Sigmoid colon (tissue), 7 donors: ENCODE results near the gene CNTFR. TPM values are rescaled to one million over a fixed set of nuclear protein-coding genes. Genes with fewer than 3 reads are reported as not detected.
A peak's percentile ranks its signal among the peaks of the same experiment; 100 is the strongest.

Experiments
- DNase-seq: peaks from one replicate; pipeline ENCODE4 v3.0.0-alpha.2; 2019
- H3K27ac ChIP-seq, 4 donors: fragments of 200-600 bp; sonication (generic); one replicate each; pipeline ENCODE4 v1.5.1; 2016 to 2019; ENCODE audit warnings: mild to moderate bottlenecking in 1 of 4
- H3K27me3 ChIP-seq, 3 donors: fragments of 200-600 bp; sonication (generic); one replicate each; pipeline ENCODE4 v1.5.1; 2019; ENCODE audit warnings: mild to moderate bottlenecking in 1 of 3
- H3K36me3 ChIP-seq, 4 donors: fragments of 200-600 bp; sonication (generic); one replicate each; pipeline ENCODE4 v1.5.1; 2016 to 2019
- H3K4me1 ChIP-seq, 4 donors: fragments of 200-600 bp; sonication (generic); one replicate each; pipeline ENCODE4 v1.5.1; 2017 to 2019
- H3K4me3 ChIP-seq, 4 donors: fragments of 200-600 bp; sonication (generic); one replicate each; pipeline ENCODE4 v1.5.1; 2017 to 2019; ENCODE audit warnings: mild to moderate bottlenecking in 2 of 4, moderate library complexity in 1 of 4
- H3K9me3 ChIP-seq, 4 donors: fragments of 200-600 bp in 3 of 4; sonication (generic) in 3 of 4; one replicate each; pipeline versions ENCODE4 v1.5.1 to v1.6.1; 2013 to 2019
- CTCF ChIP-seq, 4 experiments: fragments of 450-650 bp in 3 of 4; fragments of 200-600 bp in 1 of 4; IDR thresholded peaks; one replicate each; pipeline ENCODE4 v1.5.1; 2016 to 2019; ENCODE audit warnings: antibody characterized with exemption in 4 of 4, mild to moderate bottlenecking in 3 of 4, moderate library complexity in 2 of 4
- EP300 ChIP-seq, 4 donors: sonication (generic); formaldehyde crosslinking; IDR thresholded peaks; one replicate each; pipeline ENCODE4 v1.6.1; 2017; ENCODE audit warnings: antibody characterized with exemption in 4 of 4
- POLR2A ChIP-seq, 2 donors: fragments of 450-650 bp; IDR thresholded peaks; one replicate each; pipeline ENCODE4 v1.6.1; 2016; ENCODE audit warnings: antibody characterized with exemption in 2 of 2, mild to moderate bottlenecking in 2 of 2, moderate library complexity in 2 of 2
- POLR2AphosphoS5 ChIP-seq, 4 donors: sonication (generic); formaldehyde crosslinking; IDR thresholded peaks; one replicate each; pipeline ENCODE4 v1.6.1; 2017; ENCODE audit warnings: antibody characterized with exemption in 4 of 4
- WGBS, 2 donors: extraction: QIAGEN DNeasy Blood & Tissue Kit; methylation state at CpG; one replicate each; pipeline ENCODE4 v1.1.7; 2013; 5-methylcytosine and 5-hydroxymethylcytosine counted together
- intact Hi-C: fragments of 100-400 bp; cut with DNase I; formaldehyde crosslinking; loops from one replicate; pipeline ENCODE4 v1.15.1; 2023
- polyA plus RNA-seq, 3 donors: library from polyadenylated mRNA; stranded (reverse); fragments of 200-250 nt; gene quantifications; one replicate each; pipeline ENCODE4 v1.2.3, GENCODE V29; 2013
- total RNA-seq, 4 donors: library from RNA; depleted of rRNA; stranded (reverse); fragments of >200 nt; gene quantifications; one replicate each; pipeline ENCODE4 v1.1.0, GENCODE V29; 2016
- donor health status: healthy with polysubstance abuse.
- donor health status: Bipolar disorder and iron deficiency.
- donor health status: healthy.

Gene CNTFR
- total and polyA plus RNA-seq, 7 donors, result 1.6 to 12.9 (median 4.6) TPM

- Histone ChIP-seq H3K36me3 (no peaks in the 10 kb centered on the region), H3K27me3 (no peaks in the 10 kb centered on the region), H3K4me1 (peaks cover 0 to under 1% (median 0%) of the 10 kb centered on the region in 4 donors), H3K4me3 (no peak overlapping the region), H3K9me3 (no peaks in the 10 kb centered on the region), H3K27ac (no peak overlapping the region)
- TF ChIP-seq POLR2AphosphoS5 (IDR thresholded peaks at IDR 0.05) (no peak), EP300 (IDR thresholded peaks at IDR 0.05) (no peak), CTCF (IDR thresholded peaks at IDR 0.05) (no peak), POLR2A (IDR thresholded peaks at IDR 0.05) (no peak)
- peak; percentile 17 for DNase-seq
- WGBS, 2 donors, result 94 to 95% methylated on average over 3 of the region's 3 CpGs
- intact Hi-C loops, result no loop called here
Observed at GRCh38 chr9:34508463-34508862, 81.1 kb downstream of the CNTFR start.

- TF ChIP-seq POLR2AphosphoS5 (IDR thresholded peaks at IDR 0.05) (no peak), POLR2A (IDR thresholded peaks at IDR 0.05) (no peak), CTCF (IDR thresholded peaks at IDR 0.05) (no peak), EP300 (IDR thresholded peaks at IDR 0.05) (no peak)
- intact Hi-C loops, result no loop called here
- no peak overlapping the region for H3K27ac ChIP-seq
- peaks cover 0 to 5% (median 4%) of the 10 kb centered on the region in 4 donors for H3K4me1 ChIP-seq
- no peaks in the 10 kb centered on the region for H3K36me3 ChIP-seq
- no peaks in the 10 kb centered on the region for H3K9me3 ChIP-seq
- DNase-seq, result peak; percentile 17
- no peak overlapping the region for H3K4me3 ChIP-seq
- no peaks in the 10 kb centered on the region for H3K27me3 ChIP-seq
Observed at GRCh38 chr9:34507966-34508365, 81.6 kb downstream of the CNTFR start.

GRCh38 chr9:34507556-34507955, 82.0 kb downstream of the CNTFR start:
- H3K4me3 ChIP-seq, result no peak overlapping the region
- H3K27ac ChIP-seq, result no peak overlapping the region
- no peaks in the 10 kb centered on the region for H3K27me3 ChIP-seq
- intact Hi-C loops, result no loop called here
- no peaks in the 10 kb centered on the region for H3K36me3 ChIP-seq
- WGBS, 2 donors, result 87% methylated on average over 5 of the region's 5 CpGs
- peaks cover 0 to 9% (median 8%) of the 10 kb centered on the region in 4 donors for H3K4me1 ChIP-seq
- DNase-seq, result peak; percentile 51
- TF ChIP-seq POLR2AphosphoS5 (IDR thresholded peaks at IDR 0.05) (no peak), POLR2A (IDR thresholded peaks at IDR 0.05) (no peak), CTCF (IDR thresholded peaks at IDR 0.05) (no peak), EP300 (IDR thresholded peaks at IDR 0.05) (no peak)
- H3K9me3 ChIP-seq, result no peaks in the 10 kb centered on the region

- H3K36me3 ChIP-seq, result no peaks in the 10 kb centered on the region
- H3K27ac ChIP-seq, result no peak overlapping the region
- intact Hi-C loops, result no loop called here
- TF ChIP-seq POLR2A (IDR thresholded peaks at IDR 0.05) (no peak), POLR2AphosphoS5 (IDR thresholded peaks at IDR 0.05) (no peak), CTCF (IDR thresholded peaks at IDR 0.05) (no peak), EP300 (IDR thresholded peaks at IDR 0.05) (no peak)
- no peak overlapping the region for H3K4me3 ChIP-seq
- H3K9me3 ChIP-seq, result no peaks in the 10 kb centered on the region
- 91 to 94% methylated on average over 7 of the region's 7 CpGs for WGBS, 2 donors
- DNase-seq, result peak; percentile 61
- H3K27me3 ChIP-seq, result no peaks in the 10 kb centered on the region
- H3K4me1 ChIP-seq, result peaks cover 0 to 19% (median 17%) of the 10 kb centered on the region in 4 donors
Observed at GRCh38 chr9:34506623-34507022, 82.9 kb downstream of the CNTFR start.
